H9 (cell line): Measurements from ENCODE around the gene CBLIF. TPM values are rescaled to one million over a fixed set of nuclear protein-coding genes. Genes with fewer than 3 reads are reported as not detected.

Experiments
- DNase-seq: peaks from one replicate; pipeline ENCODE4 v3.0.0-alpha.2; 2017
- H2AFZ ChIP-seq: one replicate; pipeline ENCODE4 v1.6.1; 2013; ENCODE audit warnings: mild to moderate bottlenecking, low read length, control low read depth, moderate library complexity
- H2AK5ac ChIP-seq: 2 replicates; pipeline ENCODE4 v1.6.1; 2013; ENCODE audit warnings: low read length, control low read depth, mixed read lengths; ENCODE audit not compliant: insufficient read length
- H2BK120ac ChIP-seq: one replicate; pipeline ENCODE4 v1.6.1; 2013; ENCODE audit warnings: low read depth, mild to moderate bottlenecking, low read length, control low read depth, inconsistent platforms; ENCODE audit not compliant: poor library complexity, severe bottlenecking
- H2BK12ac ChIP-seq: 2 replicates; pipeline ENCODE4 v1.6.1; 2013; ENCODE audit warnings: low read length, control low read depth, mixed read lengths, low read depth; ENCODE audit not compliant: insufficient read length
- H2BK15ac ChIP-seq: 2 replicates; pipeline ENCODE4 v1.6.1; 2013; ENCODE audit warnings: low read depth, low read length, control low read depth
- H2BK20ac ChIP-seq: one replicate; pipeline ENCODE4 v1.6.1; 2013; ENCODE audit warnings: low read depth, mild to moderate bottlenecking, low read length, control low read depth, inconsistent platforms; ENCODE audit not compliant: poor library complexity, severe bottlenecking
- H2BK5ac ChIP-seq: 2 replicates; pipeline ENCODE4 v1.6.1; 2013; ENCODE audit warnings: low read length, control low read depth, mixed read lengths; ENCODE audit not compliant: insufficient read length
- H3K14ac ChIP-seq: 2 replicates; pipeline ENCODE4 v1.6.1; 2013; ENCODE audit warnings: low read length, control low read depth; ENCODE audit not compliant: insufficient read depth
- H3K18ac ChIP-seq: 2 replicates; pipeline ENCODE4 v1.6.1; 2013; ENCODE audit warnings: low read depth, mild to moderate bottlenecking, mixed read lengths, low read length, control low read depth; ENCODE audit not compliant: insufficient read length
- H3K23ac ChIP-seq: 2 replicates; pipeline ENCODE4 v1.6.1; 2013; ENCODE audit warnings: low read length, control low read depth, mixed read lengths, low read depth; ENCODE audit not compliant: insufficient read length
- H3K23me2 ChIP-seq: 2 replicates; pipeline ENCODE4 v1.6.1; 2013; ENCODE audit warnings: low read depth, mild to moderate bottlenecking, mixed read lengths, low read length, control low read depth; ENCODE audit not compliant: insufficient read length, poor library complexity, severe bottlenecking
- H3K27ac ChIP-seq: 2 replicates; pipeline ENCODE4 v1.5.1; 2013; ENCODE audit warnings: low read length, control low read depth, mixed read lengths, low read depth; ENCODE audit not compliant: insufficient read length
- H3K27me3 ChIP-seq: 2 replicates; pipeline ENCODE4 v1.6.1; 2013; ENCODE audit warnings: low read length, control low read depth, inconsistent platforms; ENCODE audit not compliant: insufficient read depth
- H3K4ac ChIP-seq: 2 replicates; pipeline ENCODE4 v1.6.1; 2013; ENCODE audit warnings: low read depth, mild to moderate bottlenecking, control low read depth, inconsistent platforms, low read length, moderate library complexity
- H3K4me1 ChIP-seq: 2 replicates; pipeline ENCODE4 v1.6.1; 2013; ENCODE audit warnings: low read length, control low read depth, inconsistent platforms; ENCODE audit not compliant: insufficient read depth
- H3K4me2 ChIP-seq: 2 replicates; pipeline ENCODE4 v1.6.1; 2013; ENCODE audit warnings: low read length, control low read depth, mixed read lengths; ENCODE audit not compliant: insufficient read length, insufficient read depth
- H3K56ac ChIP-seq: 2 replicates; pipeline ENCODE4 v1.6.1; 2013; ENCODE audit warnings: low read depth, mild to moderate bottlenecking, mixed read lengths, low read length, control low read depth; ENCODE audit not compliant: insufficient read length
- H3K79me1 ChIP-seq: 2 replicates; pipeline ENCODE4 v1.6.1; 2013; ENCODE audit warnings: low read depth, mild to moderate bottlenecking, moderate library complexity, low read length, control low read depth, inconsistent platforms; ENCODE audit not compliant: insufficient read depth, poor library complexity, severe bottlenecking
- H3K79me2 ChIP-seq: 2 replicates; pipeline ENCODE4 v1.6.1; 2013; ENCODE audit warnings: low read length, control low read depth, inconsistent platforms; ENCODE audit not compliant: insufficient read depth
- H3K9ac ChIP-seq: 2 replicates; pipeline ENCODE4 v1.6.1; 2013; ENCODE audit warnings: low read length, control low read depth, mixed read lengths; ENCODE audit not compliant: insufficient read length; ENCODE audit errors: extremely low read depth
- H3K9me3 ChIP-seq: one replicate; pipeline ENCODE4 v1.6.1; 2013; ENCODE audit warnings: low read depth, low read length, inconsistent platforms; ENCODE audit not compliant: control insufficient read depth
- H3T11ph ChIP-seq: one replicate; pipeline ENCODE4 v1.6.1; 2013; ENCODE audit warnings: mild to moderate bottlenecking, low read length, control low read depth, inconsistent platforms
- H4K20me1 ChIP-seq: one replicate; pipeline ENCODE4 v1.6.1; 2013; ENCODE audit not compliant: control insufficient read depth, insufficient read length, insufficient read depth
- H4K5ac ChIP-seq: 2 replicates; pipeline ENCODE4 v1.6.1; 2013; ENCODE audit warnings: low read depth, mild to moderate bottlenecking, mixed read lengths, low read length, control low read depth; ENCODE audit not compliant: insufficient read length
- H4K8ac ChIP-seq: replicated peaks from 2 replicates; pipeline ENCODE4 v1.6.1; 2013; ENCODE audit warnings: low read length, control low read depth, mixed read lengths, low read depth; ENCODE audit not compliant: insufficient read length
- H4K91ac ChIP-seq: 2 replicates; pipeline ENCODE4 v1.6.1; 2013; ENCODE audit warnings: low read depth, mild to moderate bottlenecking, moderate library complexity, mixed read lengths, low read length, control low read depth; ENCODE audit not compliant: insufficient read length
- H3K27ac Mint-ChIP-seq, 3 experiments: 2 replicates in 2 of 3; 3 replicates in 1 of 3; pipeline ENCODE4 v1.8.0; 2020 to 2021; ENCODE audit warnings: mixed read lengths in 3 of 3, mild to moderate bottlenecking in 1 of 3, moderate library complexity in 1 of 3
- H3K27me3 Mint-ChIP-seq: 2 replicates; pipeline ENCODE4 v1.8.0; 2021; ENCODE audit warnings: low read depth, mild to moderate bottlenecking, moderate library complexity, mixed read lengths
- H3K36me3 Mint-ChIP-seq, 3 experiments: 2 replicates in 2 of 3; 3 replicates in 1 of 3; pipeline ENCODE4 v1.8.0; 2020 to 2021; ENCODE audit warnings: low read depth in 3 of 3, mixed read lengths in 3 of 3; ENCODE audit not compliant: insufficient read depth in 1 of 3
- H3K4me1 Mint-ChIP-seq, 2 experiments: 2 replicates each; pipeline ENCODE4 v1.8.0; 2020; ENCODE audit warnings: mixed read lengths in 2 of 2
- H3K4me3 Mint-ChIP-seq, 2 experiments: 2 replicates in 1 of 2; 3 replicates in 1 of 2; pipeline ENCODE4 v1.8.0; 2020 to 2021; ENCODE audit warnings: mild to moderate bottlenecking in 2 of 2, mixed read lengths in 2 of 2, moderate library complexity in 1 of 2
- H3K9me3 Mint-ChIP-seq, 2 experiments: 2 replicates in 1 of 2; 3 replicates in 1 of 2; pipeline ENCODE4 v1.8.0; 2020; ENCODE audit warnings: mild to moderate bottlenecking in 2 of 2, mixed read lengths in 2 of 2, moderate library complexity in 1 of 2
- WGBS: extraction: QIAGEN DNeasy Blood & Tissue Kit; methylation state at CpG from one replicate; pipeline ENCODE4 v1.1.7; 2013; ENCODE audit warnings: missing lambda C conversion rate, low lambda C conversion rate, mixed read lengths; ENCODE audit not compliant: insufficient read length; ENCODE audit errors: extremely low coverage; 5-methylcytosine and 5-hydroxymethylcytosine counted together
- total RNA-seq: library from RNA; stranded (reverse); gene quantifications from 2 replicates; pipeline ENCODE4 v1.2.1, GENCODE V29; 2021
- TF ChIP-seq, protein P1 (sequence below): fragments of 200-600 bp; sonication (generic); conservative IDR thresholded peaks from 3 replicates; pipeline ENCODE4 v1.8.0; 2021; ENCODE audit warnings: antibody characterized with exemption, mild to moderate bottlenecking

The CBLIF gene
- total RNA-seq, 1 experiment from 2014 or later: not detected

GRCh38 chr11:59829358-59829757 lies 15.9 kb downstream of the CBLIF start:
- H3K23me2 ChIP-seq: no peaks in the 10 kb centered on the region
- H2BK120ac ChIP-seq: no peak overlapping the region
- H2AFZ ChIP-seq: no peak overlapping the region
- H3K9me3 ChIP-seq: no peaks in the 10 kb centered on the region
- H2AK5ac ChIP-seq: no peak overlapping the region
- H3K23ac ChIP-seq: no peak overlapping the region
- Mint-ChIP-seq H3K9me3 (no peaks in the 10 kb centered on the region), H3K36me3 (no peaks in the 10 kb centered on the region; a peak in 1 of 7 replicates), H3K27me3 (no peaks in the 10 kb centered on the region), H3K27ac (peak overlapping the region in 1 of 3 experiments; percentile 60; a peak in 1 of 7 replicates), H3K4me3 (no peak overlapping the region), H3K4me1 (no peaks in the 10 kb centered on the region)
- TF ChIP-seq, protein P1, sequence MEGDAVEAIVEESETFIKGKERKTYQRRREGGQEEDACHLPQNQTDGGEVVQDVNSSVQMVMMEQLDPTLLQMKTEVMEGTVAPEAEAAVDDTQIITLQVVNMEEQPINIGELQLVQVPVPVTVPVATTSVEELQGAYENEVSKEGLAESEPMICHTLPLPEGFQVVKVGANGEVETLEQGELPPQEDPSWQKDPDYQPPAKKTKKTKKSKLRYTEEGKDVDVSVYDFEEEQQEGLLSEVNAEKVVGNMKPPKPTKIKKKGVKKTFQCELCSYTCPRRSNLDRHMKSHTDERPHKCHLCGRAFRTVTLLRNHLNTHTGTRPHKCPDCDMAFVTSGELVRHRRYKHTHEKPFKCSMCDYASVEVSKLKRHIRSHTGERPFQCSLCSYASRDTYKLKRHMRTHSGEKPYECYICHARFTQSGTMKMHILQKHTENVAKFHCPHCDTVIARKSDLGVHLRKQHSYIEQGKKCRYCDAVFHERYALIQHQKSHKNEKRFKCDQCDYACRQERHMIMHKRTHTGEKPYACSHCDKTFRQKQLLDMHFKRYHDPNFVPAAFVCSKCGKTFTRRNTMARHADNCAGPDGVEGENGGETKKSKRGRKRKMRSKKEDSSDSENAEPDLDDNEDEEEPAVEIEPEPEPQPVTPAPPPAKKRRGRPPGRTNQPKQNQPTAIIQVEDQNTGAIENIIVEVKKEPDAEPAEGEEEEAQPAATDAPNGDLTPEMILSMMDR: no peak
- H3K79me2 ChIP-seq: no peaks in the 10 kb centered on the region
- no peak for DNase-seq
- no peak overlapping the region for H3K4ac ChIP-seq
- H3K14ac ChIP-seq: no peak overlapping the region
- H3K27ac ChIP-seq: no peak overlapping the region
- no peaks in the 10 kb centered on the region for H3K79me1 ChIP-seq
- H3K4me1 ChIP-seq: no peaks in the 10 kb centered on the region
- H4K8ac ChIP-seq: no peak overlapping the region
- no peaks in the 10 kb centered on the region for H4K20me1 ChIP-seq
- H3K18ac ChIP-seq: no peak overlapping the region
- H3K27me3 ChIP-seq: no peaks in the 10 kb centered on the region
- H3K4me2 ChIP-seq: no peak overlapping the region
- no peak overlapping the region for H4K91ac ChIP-seq
- H2BK20ac ChIP-seq: no peak overlapping the region
- no peak overlapping the region for H2BK12ac ChIP-seq
- H3K56ac ChIP-seq: no peak overlapping the region
- no peak overlapping the region for H2BK15ac ChIP-seq
- no peak overlapping the region for H2BK5ac ChIP-seq
- H3T11ph ChIP-seq: no peak overlapping the region
- WGBS: no CpG with 5 or more reads among the region's 3 CpGs
- H3K9ac ChIP-seq: no peak overlapping the region
- H4K5ac ChIP-seq: no peak overlapping the region
